GM03348 (cell line): ENCODE results near the gene AUTS2.
"Not testable (repeated sequence)": the region's sequence is repeated elsewhere in the genome, so short reads cannot be mapped to it uniquely, and the experiment has no call there.

Source experiments
- DNase-seq: peaks from one replicate; pipeline ENCODE4 v3.0.0; 2012; ENCODE audit warnings: low spot score

AUTS2 gene

GRCh38 chr7:70349819-70350218, 751.5 kb downstream of the AUTS2 start:
- DNase-seq: no peak

GRCh38 chr7:70352088-70352487, 753.8 kb downstream of the AUTS2 start:
- DNase-seq: no peak

DNA sequence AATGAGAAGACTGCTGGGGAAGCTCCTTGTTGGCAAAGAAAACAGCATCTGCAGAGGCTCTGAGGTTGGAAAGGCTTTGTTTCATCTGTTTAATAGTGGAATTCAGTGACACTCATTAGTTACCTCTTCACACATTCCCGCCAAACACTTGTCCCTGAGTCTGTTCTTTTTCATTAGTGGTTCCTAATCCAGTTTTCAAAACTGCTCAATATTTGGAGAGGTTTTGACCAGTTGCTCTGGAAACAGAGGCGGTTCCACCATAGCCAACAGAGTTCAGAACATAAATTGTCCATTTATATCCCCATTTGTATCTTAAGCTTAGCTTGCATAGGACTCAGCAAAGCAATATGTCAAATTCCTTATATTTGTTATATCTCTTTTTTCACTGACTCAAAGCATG, 754.6 kb downstream of the AUTS2 start:
- no peak for DNase-seq

- peak; percentile 52 for DNase-seq
These were observed 755.2 kb downstream of the AUTS2 start for GRCh38 chr7:70353330-70353945.

- DNase-seq: no peak
These were observed 755.7 kb downstream of the AUTS2 start for GRCh38 chr7:70353946-70354335.

DNA sequence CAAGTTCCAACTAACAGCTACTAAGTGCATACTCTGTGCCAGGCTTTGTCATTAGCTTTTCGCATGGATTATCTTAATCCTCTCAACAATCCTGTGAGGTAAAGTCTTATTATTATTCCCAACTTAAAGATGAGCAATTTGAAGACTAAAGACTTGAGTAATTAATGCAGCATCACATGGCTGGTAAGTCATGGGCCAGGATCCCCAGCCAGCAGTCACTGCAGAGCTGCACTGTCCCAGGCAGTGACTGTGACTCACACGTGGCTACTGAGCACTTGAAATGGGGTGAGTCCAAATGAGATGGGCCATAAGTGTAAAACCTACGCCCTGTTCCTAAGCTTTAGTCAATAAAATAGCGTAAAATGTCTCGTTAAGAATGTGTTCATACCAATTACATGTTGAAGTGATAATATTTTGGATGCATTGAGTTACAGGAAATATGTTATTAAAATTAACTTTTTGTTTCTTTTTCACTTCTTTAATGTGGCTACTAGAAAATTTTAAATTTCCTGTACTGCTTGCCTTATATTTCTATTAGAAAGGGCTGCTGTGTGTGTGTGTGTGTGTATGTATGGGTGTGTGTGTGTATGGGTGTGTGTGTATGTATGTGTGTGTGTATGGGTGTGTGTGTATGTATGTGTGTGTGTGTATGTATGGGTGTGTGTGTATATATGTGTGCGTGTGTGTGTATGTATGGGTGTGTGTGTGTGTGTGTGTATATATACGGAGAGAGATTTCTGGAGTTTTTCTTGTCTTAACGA, 756.3 kb downstream of the AUTS2 start:
- DNase-seq: peak; percentile 21

DNA sequence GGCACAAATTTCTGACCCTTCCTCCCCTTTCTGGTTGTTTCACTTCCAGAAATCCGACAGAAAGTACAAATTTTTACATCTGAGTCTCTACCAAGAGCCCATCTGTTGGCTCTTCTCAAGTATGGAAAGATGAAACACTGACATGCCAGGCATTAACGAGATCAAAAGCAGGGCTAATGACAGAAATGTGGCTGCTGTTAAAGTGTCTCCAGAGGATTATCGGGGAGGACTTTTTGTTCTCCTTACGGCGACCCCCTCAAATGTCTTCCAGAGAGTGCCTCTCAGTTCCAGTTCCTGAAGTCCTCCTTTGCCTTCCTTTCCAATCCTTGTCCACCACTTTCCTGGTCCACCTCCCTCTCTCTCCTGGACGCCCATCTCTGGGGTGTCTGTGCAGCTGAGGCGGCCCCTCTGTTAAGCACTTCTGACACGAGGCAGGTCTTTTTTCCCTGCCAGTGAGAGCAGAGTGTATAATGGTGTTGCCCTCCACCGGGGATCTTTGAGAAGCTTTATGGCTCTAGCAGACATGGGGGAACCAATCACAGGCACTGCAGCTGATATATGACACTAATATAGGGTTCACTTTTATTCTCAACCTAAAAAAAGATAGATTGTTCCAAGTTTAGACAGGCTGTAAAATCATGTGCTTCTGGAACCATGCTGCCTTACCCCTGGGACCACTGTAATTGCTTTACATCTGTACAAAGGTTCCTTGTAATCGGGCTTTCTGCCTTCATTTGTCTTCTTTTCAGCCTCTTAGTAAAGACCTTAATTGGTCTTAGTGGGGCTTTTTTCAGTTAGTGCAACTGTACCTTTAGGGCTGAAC, 757.1 kb downstream of the AUTS2 start:
- no peak for DNase-seq

- DNase-seq: no peak
These were observed 758.0 kb downstream of the AUTS2 start for GRCh38 chr7:70356085-70356786.

DNA sequence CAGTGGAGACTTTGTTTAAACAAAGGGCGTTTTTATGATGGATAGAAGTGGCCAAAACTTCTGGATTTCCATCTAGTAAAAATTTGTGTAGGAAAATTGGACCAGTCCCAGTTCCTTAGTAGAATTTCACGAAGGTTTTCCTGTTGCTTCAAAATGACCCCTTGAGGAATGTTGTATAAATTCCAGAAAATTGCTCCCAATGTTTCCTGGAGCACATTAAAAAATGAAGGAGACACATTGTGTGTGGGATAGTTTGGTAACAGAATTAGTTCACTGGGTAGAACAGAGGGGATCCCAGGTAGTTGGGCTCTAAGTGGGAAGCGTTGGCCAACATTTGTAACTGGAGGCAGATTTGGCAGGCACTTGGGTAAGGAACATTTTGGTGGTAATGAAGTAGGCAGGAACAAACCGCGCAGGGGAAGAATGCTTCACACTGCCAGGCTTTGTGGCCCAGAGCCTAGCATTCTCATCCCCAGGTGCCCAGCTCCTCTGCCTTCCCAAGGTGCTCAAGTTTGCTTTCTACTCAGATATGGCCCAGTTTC, 758.6 kb downstream of the AUTS2 start:
- no peak for DNase-seq

DNA sequence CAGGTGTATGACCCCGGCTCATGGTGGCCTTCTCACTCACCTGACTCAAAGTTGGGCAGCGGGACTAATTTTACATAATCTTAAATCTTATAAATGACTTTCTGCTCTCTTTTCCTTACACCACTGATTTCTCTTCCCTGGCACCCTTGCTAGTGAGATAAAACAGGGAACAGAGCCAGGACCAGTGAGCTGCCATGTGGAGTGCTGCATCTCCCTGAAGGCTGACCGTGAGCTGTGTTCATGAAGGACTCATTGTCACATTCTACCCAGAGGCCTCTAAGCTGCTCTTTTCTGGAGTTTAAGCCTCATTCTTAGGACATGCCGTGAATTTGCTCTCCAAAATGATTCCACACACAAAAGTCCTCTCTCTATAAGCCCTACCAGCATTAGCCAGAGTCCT, 762.3 kb downstream of the AUTS2 start:
- DNase-seq: no peak

DNA sequence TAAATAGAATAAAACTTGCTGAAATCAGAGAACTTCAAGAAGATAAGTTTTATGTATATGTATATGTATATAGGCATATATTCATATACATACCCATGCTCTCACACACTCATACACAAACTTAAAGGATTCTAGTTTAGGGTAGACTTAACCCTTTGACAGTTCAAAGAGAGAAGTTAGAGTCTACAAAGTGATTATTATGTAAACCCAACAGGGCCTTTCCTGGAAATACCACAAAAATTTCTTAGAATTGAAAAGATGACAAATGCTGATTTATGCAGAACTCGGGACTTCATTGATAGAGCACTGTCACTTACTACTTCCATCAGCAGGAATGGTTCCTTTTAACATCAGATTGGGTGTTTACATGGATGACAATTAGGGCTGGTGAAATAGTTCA, 763.5 kb downstream of the AUTS2 start:
- DNase-seq: no peak

- DNase-seq: not testable (repeated sequence)
These were observed 766.1 kb downstream of the AUTS2 start for GRCh38 chr7:70364393-70364792.

GRCh38 chr7:70371652-70372051, 773.4 kb downstream of the AUTS2 start:
- DNase-seq: no peak

DNA sequence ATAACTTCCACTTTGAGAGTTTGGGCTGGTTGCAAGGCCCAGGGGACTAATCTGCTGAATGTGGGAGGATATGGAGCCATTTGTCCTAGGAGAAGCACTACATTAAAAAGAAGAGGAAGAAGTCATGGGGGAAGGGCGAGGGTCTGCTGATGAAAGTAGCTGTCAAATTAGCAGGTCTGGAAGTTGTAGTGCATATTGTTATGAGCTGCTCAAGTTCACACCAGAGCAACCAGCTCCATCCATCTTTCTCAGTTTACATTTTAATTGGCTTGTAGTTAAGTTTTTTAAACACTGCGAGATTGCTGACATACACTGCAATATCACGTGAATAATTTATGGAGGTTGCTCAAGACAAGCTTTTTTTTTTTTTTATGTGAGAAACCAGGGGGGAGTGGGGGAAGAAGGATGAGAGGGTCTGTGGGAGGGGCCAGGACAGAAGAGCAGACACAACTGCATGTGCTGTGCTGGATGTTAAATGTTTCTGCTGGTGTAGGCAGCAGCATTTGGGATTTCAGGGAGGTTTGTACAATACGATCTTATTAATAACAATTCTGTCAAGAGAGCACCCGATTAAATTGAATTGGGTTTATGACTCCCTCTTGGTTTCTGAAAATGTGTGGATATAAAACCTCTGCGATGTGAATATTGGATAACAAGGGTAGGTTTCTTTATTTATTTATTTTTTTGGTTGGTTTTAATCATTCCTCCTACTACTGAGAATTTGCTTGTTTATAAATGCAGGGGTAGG, 774.7 kb downstream of the AUTS2 start:
- DNase-seq: no peak

DNA sequence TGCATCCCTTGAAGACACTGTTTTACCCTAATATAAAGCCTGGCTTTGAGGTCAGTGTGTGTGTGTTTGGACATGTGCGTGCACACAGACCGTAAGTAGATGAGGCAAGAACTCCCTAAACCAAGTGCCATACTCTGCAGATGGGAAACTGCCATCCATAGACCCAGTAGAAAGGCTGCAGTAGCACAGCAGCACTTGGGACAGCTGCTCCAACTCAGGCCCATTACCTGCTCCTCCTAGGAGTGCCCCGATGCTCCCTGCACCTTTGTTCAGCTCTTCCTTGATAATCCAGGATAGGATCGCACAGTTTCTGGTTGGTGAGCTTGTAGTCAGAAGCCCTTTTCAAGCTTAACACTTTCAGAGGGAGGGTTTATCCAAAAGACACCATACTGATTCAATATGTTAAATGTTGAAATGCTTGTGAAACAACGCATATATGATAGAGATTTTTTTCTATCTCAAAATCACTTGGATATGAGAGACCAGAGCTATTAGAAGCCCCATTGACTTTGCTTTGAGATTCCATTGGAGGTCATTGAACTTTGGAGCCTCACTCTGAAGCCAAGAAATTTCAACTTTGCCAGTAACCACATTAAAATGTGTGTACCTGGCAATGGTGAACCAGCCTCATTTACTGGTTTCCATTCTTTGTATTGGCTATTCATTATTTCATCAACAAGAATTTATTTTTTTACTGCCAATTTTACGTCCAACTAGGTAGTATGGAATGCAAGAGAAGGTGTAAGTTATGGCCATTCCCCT, 776.7 kb downstream of the AUTS2 start:
- DNase-seq: no peak

- no peak for DNase-seq
These were observed 778.3 kb downstream of the AUTS2 start for GRCh38 chr7:70376561-70377031.

DNA sequence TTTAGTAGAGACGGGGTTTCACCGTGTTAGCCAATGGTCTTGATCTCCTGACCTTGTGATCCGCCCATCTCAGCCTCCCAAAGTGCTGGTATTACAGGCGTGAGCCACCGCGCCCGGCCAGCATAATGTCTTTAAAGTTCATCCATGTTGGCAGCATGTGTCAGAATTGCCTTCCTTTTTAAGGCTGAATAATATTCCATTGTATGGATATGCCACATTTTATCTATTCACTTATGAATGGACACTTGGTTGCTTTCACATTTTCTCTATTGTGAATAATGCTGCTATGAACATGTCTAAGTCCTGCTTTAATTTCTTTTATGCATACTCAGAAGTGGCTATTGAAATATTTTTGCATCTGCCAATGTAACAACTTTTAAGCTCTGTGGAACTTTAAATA, 779.7 kb downstream of the AUTS2 start:
- no peak for DNase-seq

DNA sequence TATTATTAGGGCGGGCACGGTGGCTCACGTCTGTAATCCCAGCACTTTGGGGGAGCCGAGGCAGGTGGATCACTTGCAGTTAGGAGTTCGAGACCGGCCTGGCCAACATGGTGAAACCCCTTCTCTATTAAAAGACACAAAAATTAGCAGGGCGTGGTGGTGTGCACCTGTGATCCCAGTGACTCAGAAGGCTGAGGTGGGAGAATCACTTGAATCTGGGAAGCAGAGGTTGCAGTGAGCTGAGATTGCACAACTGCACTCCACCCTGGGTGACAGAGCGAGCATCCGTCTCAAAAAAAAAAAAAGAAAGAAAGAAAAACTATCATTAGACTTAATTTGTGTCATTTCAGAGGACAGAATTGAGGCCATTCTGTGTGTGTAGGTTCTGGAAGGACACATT, 780.9 kb downstream of the AUTS2 start:
- no peak for DNase-seq

DNA sequence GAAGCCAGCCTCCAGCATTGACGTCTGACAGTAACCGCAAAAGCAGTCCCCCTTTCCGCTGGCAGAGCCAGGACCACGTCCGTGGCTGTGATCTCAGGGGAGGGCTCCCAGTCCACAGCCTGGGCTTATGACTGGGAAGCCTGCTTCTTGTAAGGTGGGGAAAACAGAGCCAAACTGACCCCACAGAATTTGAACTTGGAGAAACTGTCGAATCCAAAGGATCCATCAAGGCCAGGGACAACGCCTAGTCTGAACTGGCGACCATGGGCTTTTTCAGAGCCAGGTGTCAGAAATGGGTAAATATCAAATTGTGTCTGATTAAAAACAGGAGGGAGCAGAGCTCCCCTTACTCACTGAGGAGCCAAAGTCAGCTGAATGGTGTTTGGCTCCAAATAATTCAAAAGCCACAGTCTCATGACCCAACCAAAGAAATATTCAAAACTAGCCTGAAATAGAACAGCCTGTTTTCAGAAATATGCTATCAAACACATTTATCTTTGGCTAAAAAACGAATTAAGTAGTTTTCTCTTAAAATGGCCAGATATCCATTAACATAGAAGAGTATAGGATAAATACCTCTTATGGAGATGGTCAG, 782.2 kb downstream of the AUTS2 start:
- DNase-seq: peak; percentile 68
